Karpas-422 (cell line): Measurements from ENCODE around the gene GRAMD2A. TPM values are rescaled to one million over a fixed set of nuclear protein-coding genes. Genes with fewer than 3 reads are reported as not detected.

Source experiments
- total RNA-seq: library from RNA; depleted of rRNA; stranded (reverse); fragments of >200 nt; shearing (Covaris generic); gene quantifications from 2 replicates; pipeline ENCODE4 v1.2.3, GENCODE V29; 2014; ENCODE audit warnings: low replicate concordance; rRNA removed

The GRAMD2A gene
- total RNA-seq, 1 experiment from 2014 or later, result not detected

Other genes with a start within 250 kb of the GRAMD2A start
- gene MYO9A, start 79.6 kb downstream of the GRAMD2A start, total RNA-seq, result 78.5 and 142 TPM in 2 replicates
- gene SENP8, start 79.4 kb downstream of the GRAMD2A start, total RNA-seq, result 1.0 and 6.8 TPM in 2 replicates
- gene PKM, start 33.4 kb upstream of the GRAMD2A start, total RNA-seq, result 869 and 996 TPM in 2 replicates
- 73.2 and 82.0 TPM in 2 replicates for gene PARP6, start 74.8 kb upstream of the GRAMD2A start, total RNA-seq
- 4.4 and 4.6 TPM in 2 replicates for gene CELF6, start 122.4 kb upstream of the GRAMD2A start, total RNA-seq
- gene HEXA, start 178.2 kb upstream of the GRAMD2A start, total RNA-seq, result 75.7 and 120 TPM in 2 replicates
- gene TMEM202, start 200.5 kb upstream of the GRAMD2A start, total RNA-seq, result not detected in 2 replicates